BE2C (cell line): ENCODE results near the gene ASCC2.

Experiments
- DNase-seq: peaks from one replicate; pipeline ENCODE4 v3.0.0-alpha.2; 2020
- H3K27me3 ChIP-seq: fragments of 250-450 bp; sonication (Bioruptor Pico); 2 replicates; pipeline ENCODE4 v1.5.1; 2020; ENCODE audit warnings: mild to moderate bottlenecking
- H3K36me3 ChIP-seq: fragments of 250-450 bp; sonication (Bioruptor Pico); 2 replicates; pipeline ENCODE4 v1.5.1; 2020; ENCODE audit warnings: mild to moderate bottlenecking
- H3K4me1 ChIP-seq: fragments of 250-450 bp; sonication (Bioruptor Pico); 2 replicates; pipeline ENCODE4 v1.5.1; 2020
- H3K4me3 ChIP-seq: 2 replicates; pipeline ENCODE4 v1.5.1; 2011; ENCODE audit warnings: low read depth, low read length
- H3K9me3 ChIP-seq: fragments of 250-450 bp; sonication (Bioruptor Pico); 2 replicates; pipeline ENCODE4 v1.5.1; 2020
- CTCF ChIP-seq: IDR thresholded peaks from 2 replicates; pipeline ENCODE4 v1.5.1; 2012; ENCODE audit warnings: mild to moderate bottlenecking, low read depth, low read length

Gene ASCC2

GRCh38 chr22:29788339-29789279, 49.5 kb downstream of the ASCC2 start:
- TF ChIP-seq CTCF = no peak
- H3K4me1 ChIP-seq = no peaks in the 10 kb centered on the region
- H3K4me3 ChIP-seq = no peak overlapping the region
- DNase-seq = no peak
- peaks cover 45% of the 10 kb centered on the region for H3K36me3 ChIP-seq
- no peaks in the 10 kb centered on the region for H3K9me3 ChIP-seq
- no peaks in the 10 kb centered on the region for H3K27me3 ChIP-seq

- Histone ChIP-seq H3K27me3 (no peaks in the 10 kb centered on the region), H3K4me1 (no peaks in the 10 kb centered on the region), H3K9me3 (no peaks in the 10 kb centered on the region), H3K36me3 (peaks cover 36% of the 10 kb centered on the region), H3K4me3 (no peak overlapping the region)
- DNase-seq = no peak
- no peak for TF ChIP-seq CTCF
These were observed 50.6 kb downstream of the ASCC2 start for GRCh38 chr22:29787371-29787980.

GRCh38 chr22:29786031-29786430, 52.0 kb downstream of the ASCC2 start:
- Histone ChIP-seq H3K9me3 (no peaks in the 10 kb centered on the region), H3K4me1 (no peaks in the 10 kb centered on the region; the same call in 1 of the 2 replicates), H3K27me3 (no peaks in the 10 kb centered on the region), H3K4me3 (no peak overlapping the region), H3K36me3 (peaks cover 24% of the 10 kb centered on the region)
- no peak for TF ChIP-seq CTCF
- no peak for DNase-seq

- Histone ChIP-seq H3K27me3 (no peaks in the 10 kb centered on the region), H3K36me3 (peaks cover 13% of the 10 kb centered on the region), H3K4me1 (no peaks in the 10 kb centered on the region; the same call in 1 of the 2 replicates), H3K9me3 (no peaks in the 10 kb centered on the region), H3K4me3 (no peak overlapping the region)
- no peak for DNase-seq
- TF ChIP-seq CTCF = no peak
These were observed 53.4 kb downstream of the ASCC2 start for GRCh38 chr22:29784451-29785361.

- H3K9me3 ChIP-seq = no peaks in the 10 kb centered on the region
- TF ChIP-seq CTCF = no peak
- H3K27me3 ChIP-seq = no peaks in the 10 kb centered on the region
- no peaks in the 10 kb centered on the region for H3K36me3 ChIP-seq
- DNase-seq = no peak
- no peak overlapping the region for H3K4me3 ChIP-seq
- H3K4me1 ChIP-seq = no peaks in the 10 kb centered on the region; the same call in 1 of the 2 replicates
These were observed 55.8 kb downstream of the ASCC2 start for GRCh38 chr22:29782061-29782845.
